PC-9 (cell line): ENCODE data around the gene PTPRT.

Experiments
- CTCF ChIP-seq: fragments of 200-600 bp; sonication (generic); conservative IDR thresholded peaks from 2 replicates; pipeline ENCODE4 v1.6.1; 2017; ENCODE audit warnings: mixed run types, antibody characterized with exemption, mild to moderate bottlenecking, moderate library complexity
- EZH2 ChIP-seq: fragments of 200-600 bp; sonication (generic); IDR thresholded peaks from 2 replicates; pipeline ENCODE4 v1.8.0; 2017; ENCODE audit warnings: antibody characterized with exemption, low read depth

GRCh38 chr20:43171930-43172329 is 17.8 kb downstream of the PTPRT start:
- TF ChIP-seq CTCF (no peak), EZH2 (no peak)
